Islet of Langerhans (tissue), 1 donor: Measurements from ENCODE around the gene SMYD4.
"Not testable (repeated sequence)": the region's sequence is repeated elsewhere in the genome, so short reads cannot be mapped to it uniquely, and the experiment has no call there.

Experiments used
- FAIRE-seq: peaks from one replicate; lab custom pipeline; 2011; peaks lifted over from hg19 to GRCh38; lab: Jason Lieb, UNC

Gene SMYD4

DNA sequence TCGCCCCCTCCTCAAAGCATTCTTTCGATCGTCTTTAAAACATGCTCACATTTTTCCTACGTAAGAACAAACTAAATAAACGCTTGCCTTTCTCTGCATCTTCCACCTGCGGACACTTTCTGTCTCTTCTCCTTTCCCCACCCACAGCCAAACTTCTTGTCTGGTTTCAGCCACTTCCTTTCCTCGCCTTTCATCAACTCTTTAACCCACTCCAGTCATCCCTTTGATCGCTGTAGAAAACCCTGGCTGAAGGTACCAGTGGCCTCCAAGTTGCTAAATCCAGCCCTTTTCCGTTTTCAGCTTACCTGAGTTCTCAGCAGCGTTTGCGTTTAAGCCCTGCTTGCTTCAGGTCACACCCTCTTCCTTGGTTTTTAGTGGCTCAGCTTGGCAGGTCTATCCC is 586 bp upstream of the SMYD4 start:
- no peak for FAIRE-seq

DNA sequence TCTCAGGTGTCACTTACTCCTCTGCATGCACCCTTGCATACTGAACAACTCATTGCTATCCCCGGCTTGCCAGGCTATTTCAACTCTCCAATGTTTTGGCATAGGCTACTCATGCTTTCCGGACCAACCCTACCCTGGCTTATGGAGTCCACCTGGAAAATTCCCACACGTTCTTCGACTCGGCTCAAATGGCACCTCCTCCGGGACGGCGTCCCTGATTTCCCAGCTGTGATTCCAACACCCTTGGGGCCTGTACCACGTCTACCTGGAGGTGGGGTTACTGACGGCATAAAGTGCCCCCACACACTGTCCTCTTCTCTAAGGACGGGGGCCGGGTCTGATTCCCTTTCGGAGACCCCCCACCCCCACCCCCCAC is 498 bp downstream of the SMYD4 start:
- FAIRE-seq, result no peak

DNA sequence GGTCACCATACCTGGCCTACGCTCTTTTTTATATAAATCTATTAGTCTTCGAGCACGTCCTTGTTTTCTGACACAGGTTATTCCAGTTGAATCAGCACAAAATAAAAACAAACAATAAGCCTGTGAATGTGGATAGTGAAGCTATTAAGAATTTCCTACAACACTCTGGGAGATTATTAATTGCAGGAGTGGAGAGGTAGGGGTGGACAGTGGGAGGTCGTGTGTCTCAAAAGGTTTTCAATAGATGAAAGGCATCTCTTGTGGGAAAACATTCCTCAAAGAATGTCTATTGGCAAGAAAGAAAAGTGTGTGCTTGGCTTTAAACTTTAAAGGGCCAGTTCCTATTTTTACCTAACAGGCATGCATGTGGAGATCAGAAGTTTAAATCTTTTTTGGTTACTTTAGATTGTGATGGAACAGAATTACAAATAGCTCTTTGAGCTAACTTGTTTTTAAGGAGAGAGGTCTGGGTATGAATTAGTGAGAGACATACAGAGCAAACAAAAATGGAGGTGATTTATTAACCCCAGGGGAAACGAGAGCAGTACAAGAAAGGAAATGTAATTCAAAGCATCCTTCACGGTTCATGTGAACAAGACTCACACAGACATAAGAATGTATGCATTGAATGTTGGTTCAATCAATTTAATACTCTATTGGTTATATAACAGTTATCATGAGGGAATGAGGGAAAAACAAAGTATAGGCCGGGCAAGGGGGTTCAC is 9.0 kb downstream of the SMYD4 start:
- no peak for FAIRE-seq

DNA sequence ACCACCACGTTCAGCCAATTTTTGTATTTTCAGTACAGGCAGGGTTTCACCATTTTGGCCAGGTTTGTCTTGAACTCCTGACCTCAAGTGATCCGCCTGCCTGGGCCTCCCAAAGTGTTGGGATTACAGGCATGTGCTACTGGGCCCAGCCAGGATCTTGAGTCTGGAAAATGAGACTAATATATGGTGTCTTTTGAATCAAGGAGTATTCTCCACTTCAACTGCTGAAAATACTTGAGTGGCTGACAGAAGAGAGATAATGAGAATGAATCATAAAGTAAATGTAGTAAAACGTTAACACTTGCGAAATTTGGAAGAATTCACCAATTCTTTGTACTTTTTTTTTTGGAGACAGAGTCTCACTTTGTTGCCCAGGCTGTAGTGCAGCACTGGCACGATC is 16.6 kb downstream of the SMYD4 start:
- no peak for FAIRE-seq

DNA sequence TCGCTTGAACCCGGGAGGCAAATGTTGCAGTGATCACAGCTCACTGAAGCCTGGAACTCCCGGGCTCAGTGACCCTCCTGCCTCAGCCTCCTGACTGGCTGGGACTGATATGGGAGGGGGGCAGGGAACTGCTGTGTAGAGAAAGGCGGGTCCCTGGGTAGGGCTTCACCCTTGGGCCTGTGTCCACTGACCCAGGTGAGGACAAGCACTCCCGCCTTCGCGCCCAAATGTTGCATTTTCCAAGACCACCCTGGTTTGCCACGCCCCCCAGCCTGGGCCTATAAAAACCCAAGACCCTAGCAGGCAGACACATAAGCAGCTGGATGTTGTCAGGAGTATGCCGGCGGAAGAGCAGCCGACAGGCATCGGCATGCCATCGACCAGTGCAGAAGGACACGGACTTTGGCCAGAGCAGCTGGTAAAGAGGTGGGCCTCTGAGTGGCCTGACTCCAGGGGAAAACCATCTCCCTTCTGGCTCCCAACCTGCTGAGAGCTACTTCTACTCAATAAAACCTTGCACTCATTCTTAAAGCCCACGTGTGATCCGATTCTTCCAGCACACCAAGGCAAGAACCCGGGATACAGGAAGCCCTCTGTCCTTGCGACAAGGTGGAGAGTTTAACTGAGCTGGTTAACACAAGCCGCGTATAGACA is 19.1 kb downstream of the SMYD4 start:
- no peak for FAIRE-seq

DNA sequence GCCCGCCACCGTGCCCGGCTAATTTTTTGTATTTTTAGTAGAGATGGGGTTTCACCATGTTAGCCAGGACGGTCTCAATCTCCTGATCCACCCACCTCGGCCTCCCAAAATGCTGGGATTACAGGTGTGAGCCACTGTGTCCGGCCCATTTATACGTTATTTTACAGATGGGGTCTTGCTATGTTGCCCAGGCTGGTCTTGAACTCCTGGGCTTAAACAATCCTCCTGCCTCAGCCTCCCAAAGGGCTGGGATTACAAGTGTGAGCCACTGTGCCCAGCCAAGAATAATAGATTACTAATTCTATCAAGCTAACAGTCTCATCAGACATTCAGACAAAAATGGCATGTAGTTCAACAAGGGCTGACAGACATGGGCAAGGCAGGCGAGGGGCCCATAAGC is 19.9 kb downstream of the SMYD4 start:
- not testable (repeated sequence) for FAIRE-seq

DNA sequence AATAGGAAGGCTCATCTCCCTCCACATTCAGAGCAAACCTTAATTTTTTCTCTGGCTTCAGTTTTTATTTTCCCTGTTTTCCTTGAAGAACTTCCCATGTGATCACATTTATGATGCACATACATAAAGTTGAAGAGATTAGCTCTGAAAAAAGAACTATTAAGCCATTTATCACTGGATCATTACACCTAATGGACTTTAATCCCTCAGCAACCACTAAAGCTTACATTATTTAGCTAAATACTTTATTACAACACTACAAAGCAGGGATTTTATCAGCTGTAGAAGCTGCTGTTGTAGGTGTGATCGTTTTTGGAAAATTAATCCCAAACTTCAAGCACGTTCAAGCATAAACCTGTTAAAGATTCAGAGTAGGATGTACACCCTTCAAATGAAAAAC is 21.1 kb downstream of the SMYD4 start:
- FAIRE-seq, result no peak

DNA sequence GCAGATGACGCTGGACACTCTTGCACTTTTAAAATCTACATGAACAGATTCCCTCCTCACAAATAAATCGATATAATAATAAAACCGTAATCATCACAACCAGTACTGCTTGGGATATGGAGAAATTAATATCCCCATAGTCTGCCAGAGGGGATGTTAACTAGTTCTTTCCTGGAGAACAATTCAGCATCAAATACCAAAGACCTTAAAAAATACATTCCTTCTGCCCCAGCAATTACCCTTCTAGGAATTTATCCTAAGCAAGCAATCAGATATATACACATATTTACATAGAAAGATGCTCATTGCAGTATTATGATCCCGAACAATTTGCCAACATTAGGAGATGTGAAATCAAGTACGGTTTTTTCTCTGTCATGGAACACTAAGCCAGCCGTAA is 21.8 kb downstream of the SMYD4 start:
- no peak for FAIRE-seq

DNA sequence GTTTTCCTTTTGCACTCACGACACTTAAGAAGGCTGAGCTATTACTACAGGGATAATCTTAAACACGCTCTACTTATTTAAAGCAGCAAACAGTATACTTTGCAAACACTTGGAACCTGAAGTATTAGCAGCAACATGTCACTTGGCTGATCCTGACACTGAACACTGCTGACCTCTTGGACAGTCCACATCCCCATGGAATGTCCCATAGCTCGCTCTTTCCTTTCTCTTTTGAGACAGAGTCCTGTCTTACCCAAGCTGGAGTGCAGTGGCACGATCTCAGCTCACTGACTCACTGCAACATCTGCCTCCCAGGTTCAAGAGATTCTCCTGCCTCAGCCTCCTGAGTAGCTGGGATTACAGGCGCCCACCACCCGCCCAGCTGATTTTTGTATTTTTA is 26.4 kb downstream of the SMYD4 start:
- FAIRE-seq, result no peak

DNA sequence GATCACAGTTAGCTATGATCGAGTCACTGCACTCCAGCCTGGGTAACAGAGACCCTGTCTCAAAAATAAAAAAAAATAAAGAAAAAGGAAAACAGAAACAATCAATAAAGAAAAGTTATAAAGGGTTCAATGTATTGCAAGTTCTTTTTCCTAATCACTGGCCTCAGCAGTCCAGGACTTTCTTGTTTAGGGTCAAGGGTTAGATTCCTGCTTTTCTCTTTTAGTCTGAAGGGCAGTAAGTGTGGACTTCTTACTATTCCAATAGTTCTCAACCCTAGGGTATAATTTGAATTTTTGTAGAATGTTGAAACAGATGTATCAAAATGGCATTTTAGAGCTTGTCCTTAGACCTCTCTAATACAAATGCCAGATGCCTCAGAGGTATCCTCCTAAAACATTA is 27.3 kb downstream of the SMYD4 start:
- FAIRE-seq, result no peak

DNA sequence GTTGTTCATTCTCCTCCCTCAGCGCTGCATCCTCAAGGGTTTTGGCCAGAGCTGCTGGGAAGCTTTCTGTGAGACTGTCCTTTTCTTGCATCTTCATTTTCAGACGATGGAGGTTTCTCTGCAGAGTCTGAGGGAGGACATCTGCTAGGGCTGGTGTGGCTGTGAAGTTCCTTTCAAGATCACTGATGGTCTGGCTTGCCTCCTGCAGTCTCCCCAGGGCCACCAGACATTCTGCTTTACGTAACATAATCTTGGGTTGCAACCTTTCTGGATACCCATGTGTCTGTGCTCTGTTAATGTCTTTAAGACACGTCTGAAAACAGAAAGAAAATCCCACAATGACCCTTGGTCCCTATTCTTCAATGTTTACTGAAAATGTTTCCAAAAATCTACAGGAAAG is 29.0 kb downstream of the SMYD4 start:
- FAIRE-seq, result no peak

DNA sequence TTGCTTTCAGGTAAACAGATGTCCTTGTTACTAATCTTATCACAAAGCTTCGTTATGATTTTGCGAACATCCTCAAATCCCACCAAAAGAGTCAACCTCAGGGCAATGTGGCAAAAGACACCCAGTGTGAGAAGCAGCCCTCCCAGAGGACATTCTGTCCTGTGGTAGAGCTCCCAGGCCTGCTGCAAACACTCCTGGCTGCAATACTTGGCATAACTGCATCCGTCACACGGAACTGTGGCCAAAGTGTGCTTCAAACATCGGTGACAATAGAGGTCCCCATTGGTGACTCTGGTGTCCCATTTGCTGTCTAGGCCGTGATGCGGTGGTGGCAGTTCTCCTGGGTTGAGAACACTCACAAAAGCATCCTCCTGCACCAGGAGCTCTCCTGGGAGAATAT is 29.5 kb downstream of the SMYD4 start:
- FAIRE-seq, result no peak

DNA sequence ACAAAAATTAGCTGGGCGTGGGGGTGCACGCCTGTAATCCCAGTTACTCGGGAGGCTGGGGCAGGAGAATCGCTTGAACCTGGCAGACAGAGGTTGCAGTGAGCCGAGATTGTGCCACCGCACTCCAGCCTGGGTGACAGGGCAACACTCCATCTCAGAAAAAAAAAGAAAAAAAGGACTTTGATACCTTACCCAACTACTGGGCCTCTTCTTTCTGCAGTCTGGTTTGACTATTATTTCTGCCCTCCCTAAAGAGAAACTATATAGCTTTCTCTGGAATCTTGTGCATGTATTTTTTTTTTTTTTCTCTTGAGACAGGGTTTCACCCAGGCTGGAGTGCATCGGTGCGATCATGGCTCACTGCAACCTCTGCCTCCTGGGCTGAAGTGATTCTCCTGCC is 31.9 kb downstream of the SMYD4 start:
- not testable (repeated sequence) for FAIRE-seq

DNA sequence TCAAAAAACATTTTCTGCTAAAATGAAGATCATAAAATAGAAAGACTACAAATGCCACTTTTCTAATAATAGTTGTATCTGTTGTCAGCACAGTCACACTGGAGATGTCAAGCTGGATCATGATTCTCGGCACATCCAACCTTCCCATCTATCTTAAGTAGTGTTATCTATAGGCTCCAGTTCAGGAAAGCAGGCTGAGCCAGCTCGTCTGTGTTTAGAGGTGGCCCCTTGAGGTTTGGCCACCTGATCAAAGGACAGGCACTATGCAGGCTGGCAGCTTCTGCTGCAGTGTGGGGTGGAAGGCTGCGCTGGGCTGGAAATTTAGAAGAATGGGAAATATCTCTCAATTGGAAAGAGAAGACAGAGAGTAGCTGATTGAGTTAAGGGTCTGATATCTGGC is 32.4 kb downstream of the SMYD4 start:
- FAIRE-seq, result no peak

DNA sequence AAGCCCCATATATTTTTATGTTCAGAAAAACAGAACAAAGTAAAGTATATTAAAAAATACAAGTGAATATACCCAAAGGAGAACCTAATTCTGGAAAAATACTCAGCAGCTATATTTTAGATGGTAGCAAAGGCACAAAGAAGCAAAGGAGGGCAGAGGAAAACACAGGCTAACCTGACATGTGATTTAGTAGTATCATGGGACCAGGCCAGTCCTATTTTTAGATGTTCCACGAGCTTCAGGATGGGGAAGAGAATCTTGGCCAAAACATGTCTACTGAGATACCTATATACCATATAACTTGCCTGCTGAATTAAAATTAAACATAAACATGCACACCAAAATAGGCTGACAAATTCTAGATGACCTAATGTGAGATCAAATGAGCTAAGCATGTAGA is 32.9 kb downstream of the SMYD4 start:
- no peak for FAIRE-seq

DNA sequence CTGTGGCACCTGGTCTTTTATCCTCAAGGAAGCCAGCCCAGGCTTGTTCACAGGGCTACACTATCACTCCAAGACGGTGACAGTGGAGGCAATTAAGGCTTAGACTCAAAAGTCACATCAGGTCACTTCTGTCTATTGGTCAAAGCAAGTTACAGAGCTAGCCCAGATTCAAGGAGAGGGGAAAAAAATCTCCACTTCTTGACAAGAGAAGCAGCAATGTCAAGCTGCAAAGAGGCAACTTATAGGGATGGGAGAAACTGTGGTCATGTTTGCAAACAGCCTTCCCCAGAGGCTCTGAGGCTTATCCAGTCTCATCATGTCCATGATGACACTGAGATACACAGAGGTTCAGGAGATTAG is 36.3 kb downstream of the SMYD4 start:
- FAIRE-seq, result no peak

DNA sequence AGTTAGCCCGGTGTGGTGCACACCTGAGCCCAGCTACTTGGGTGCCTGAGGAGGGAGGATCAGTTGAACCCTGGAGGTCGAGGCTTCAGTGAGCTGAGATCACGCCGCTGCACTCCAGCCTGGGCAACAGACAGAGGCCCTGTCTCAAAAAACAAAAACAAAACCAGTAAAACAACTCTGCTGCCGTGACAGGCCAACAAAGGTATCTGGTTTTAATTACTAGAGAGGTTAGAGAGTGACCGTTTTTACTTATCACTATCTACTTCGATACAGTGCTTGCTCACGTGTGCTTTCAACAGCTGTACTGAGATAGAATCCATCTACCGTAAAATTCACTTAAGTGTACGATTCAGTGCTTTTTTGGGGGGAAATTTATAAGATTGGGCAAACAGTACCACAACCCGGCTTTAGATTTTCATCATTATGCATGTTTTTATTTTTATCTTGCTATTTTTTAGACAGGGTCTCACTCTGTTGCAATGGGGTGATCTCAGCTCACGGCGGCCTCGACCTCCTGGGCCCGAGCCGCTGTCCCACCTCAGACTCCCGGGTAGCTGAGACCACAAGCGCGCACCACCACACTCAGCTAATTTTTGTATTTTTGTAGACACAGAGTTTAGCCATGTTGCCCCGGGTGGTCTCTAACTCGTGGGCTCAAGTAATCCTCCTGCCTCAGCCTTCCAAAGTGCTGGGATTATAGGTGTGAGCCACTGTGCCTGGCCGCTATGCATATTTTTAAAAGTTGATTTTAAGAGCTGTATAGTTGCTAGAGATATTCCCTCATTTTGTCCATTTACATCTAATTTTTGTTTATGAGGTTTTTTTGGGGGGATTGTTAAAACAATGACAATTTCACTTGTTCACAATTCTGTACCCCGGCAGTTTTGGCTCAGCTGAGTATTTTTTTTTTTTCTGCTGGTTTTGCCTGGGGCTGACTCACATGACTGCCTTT is 36.9 kb downstream of the SMYD4 start:
- no peak for FAIRE-seq

DNA sequence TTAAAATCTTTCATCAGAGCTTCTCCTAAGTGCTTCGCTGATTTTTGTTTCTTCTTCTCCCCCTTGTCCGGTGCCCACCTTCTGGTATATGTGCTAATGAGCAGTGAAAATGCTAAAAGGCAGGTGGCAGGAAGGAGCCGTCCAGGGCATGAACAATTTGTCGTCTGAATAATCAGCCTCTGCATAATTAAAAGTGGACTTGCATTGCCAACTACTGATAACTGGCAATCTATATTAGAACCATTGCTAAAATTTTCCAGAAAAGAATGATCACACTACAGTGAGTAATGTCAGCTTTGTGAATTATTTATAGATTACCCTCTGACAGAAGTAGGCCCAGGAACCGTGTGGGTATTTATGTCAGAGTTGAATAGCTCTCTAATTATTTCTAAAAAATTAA is 39.8 kb downstream of the SMYD4 start:
- peak; percentile 90 for FAIRE-seq

DNA sequence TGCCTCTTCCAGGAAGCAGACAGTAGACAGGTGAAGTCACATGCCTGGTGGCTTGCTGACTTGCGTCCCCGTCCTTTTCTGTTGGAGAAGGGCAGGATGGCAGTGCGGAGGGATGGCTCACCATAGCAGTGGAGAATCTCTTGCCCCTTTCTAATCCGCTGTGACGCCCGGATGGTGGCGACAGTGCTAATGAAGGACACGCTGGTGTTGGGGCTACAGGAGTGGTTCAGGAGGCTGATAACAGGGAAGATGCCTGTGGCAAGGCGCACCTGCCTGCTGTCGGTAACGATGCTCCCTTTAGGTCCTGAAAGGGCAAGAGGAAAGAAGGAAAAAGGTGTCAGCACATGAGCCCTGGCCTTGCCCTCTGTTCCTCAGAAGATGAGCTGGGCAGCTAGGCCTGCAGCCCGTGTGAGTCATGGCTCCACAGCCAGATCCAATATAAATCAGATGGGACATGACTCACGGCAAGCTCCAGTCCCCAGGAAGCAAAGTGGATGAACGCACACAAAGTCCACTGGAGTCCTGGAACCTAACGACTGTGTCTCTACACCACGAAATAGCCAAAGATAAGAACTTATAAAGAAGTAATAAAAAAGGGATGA is 42.3 kb downstream of the SMYD4 start:
- FAIRE-seq, result no peak

DNA sequence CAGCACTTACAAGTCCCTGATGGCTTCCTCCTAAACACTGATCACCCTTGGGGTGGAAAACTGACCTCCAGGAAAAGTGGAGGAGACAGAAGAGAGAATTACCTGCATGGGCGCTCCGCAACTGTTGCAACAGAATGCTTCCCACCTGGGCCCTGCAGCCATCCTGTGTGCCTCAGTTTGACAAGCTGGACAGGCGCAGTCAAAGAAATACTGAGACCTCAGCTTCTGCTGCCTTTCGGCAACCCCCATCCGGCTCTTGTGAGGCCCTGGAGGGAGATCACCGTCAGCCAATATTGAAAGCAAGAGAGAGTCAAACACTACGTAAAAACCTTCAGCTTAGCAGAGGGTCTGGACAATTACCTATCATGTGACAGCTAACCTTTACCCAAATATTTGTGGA is 43.0 kb downstream of the SMYD4 start:
- FAIRE-seq, result no peak

DNA sequence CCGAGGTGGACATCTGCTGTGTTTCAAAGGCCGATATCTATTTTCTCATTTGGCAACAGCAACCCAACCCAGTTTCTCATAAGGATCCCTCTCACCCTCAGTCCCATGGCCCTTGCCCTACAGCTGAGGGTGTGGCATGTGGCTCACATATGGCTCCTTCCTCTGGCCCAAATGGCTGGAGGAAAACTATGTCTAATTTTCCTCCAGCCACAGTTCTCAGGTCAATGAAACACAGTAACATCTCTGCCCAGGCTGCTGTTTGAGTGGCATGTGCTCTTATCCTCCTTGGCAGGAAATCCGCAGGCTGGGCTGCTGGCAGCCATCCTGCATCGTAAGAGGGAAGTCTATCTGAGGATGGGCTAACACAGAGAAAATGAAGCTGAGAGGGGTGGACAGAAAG is 43.8 kb downstream of the SMYD4 start:
- no peak for FAIRE-seq

DNA sequence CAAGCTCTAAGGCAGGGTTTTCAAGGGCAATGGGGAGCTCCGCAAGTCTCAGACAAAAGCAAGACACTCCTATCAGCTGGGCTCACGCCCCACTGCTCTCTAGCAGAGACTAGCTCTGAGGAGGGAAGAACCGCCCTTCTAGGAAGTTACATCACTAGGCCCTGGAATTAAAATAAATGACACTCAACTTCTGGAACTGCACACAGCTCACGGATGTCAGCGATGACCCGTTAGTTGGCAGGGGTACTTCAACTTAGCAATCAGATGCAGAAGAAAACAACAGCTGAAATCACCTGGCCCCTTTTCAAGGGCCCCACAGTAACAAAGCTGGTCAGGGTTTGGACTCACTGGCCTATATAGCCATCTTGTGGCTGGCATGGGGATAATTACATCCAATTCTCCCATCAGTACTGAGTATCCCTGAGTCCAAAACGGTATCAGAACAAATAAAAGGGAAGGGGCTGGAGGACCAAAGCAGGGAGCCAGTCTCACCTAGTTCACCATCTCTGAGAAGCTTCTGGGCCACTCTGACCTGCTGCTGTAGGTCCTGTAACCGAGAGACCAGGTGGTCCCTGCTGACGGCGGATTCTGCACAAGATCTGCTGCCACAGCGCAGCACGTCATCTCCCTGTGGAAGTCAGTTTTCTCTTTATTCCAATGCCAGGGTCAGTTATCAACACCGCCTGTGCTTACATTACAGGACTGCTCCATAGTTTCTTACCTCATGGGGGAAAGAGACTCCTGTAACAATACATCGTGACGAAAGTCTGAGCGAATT is 45.7 kb downstream of the SMYD4 start:
- no peak for FAIRE-seq
